Activated CD4-positive, alpha-beta memory T cell treated with anti-CD3 and anti-CD28 coated beads for 36 hours (primary cell): ENCODE results near the gene PAQR5. TPM values are rescaled to one million over a fixed set of nuclear protein-coding genes. Genes with fewer than 3 reads are reported as not detected.
"Not testable (repeated sequence)": the region's sequence is repeated elsewhere in the genome, so short reads cannot be mapped to it uniquely, and the experiment has no call there.

ENCODE experiments used
- CTCF ChIA-PET: fragments of 350-600 bp; sonication (Branson Sonifier 250); formaldehyde crosslinking; loops from one replicate; lab custom pipeline; 2021; ENCODE audit warnings: antibody characterized with exemption, inconsistent platforms; lab: Charles Lee
- POLR2A ChIA-PET: fragments of 350-600 bp; sonication (Branson Sonifier 250); formaldehyde crosslinking; loops from one replicate; lab custom pipeline; 2021; ENCODE audit warnings: antibody characterized with exemption; lab: Charles Lee
- DNase-seq: peaks from one replicate; pipeline ENCODE4 v3.0.0-alpha.2; 2020
- H3K27ac Mint-ChIP-seq: one replicate; pipeline ENCODE4 v1.8.0; 2021; ENCODE audit warnings: mixed read lengths
- H3K27me3 Mint-ChIP-seq: one replicate; pipeline ENCODE4 v1.8.0; 2021; ENCODE audit warnings: mixed read lengths
- H3K36me3 Mint-ChIP-seq: one replicate; pipeline ENCODE4 v1.8.0; 2021; ENCODE audit warnings: mixed read lengths
- H3K4me1 Mint-ChIP-seq: one replicate; pipeline ENCODE4 v1.8.0; 2021; ENCODE audit warnings: low read depth, mixed read lengths
- H3K4me3 Mint-ChIP-seq: one replicate; pipeline ENCODE4 v1.8.0; 2021; ENCODE audit warnings: mild to moderate bottlenecking, mixed read lengths
- H3K9me3 Mint-ChIP-seq: one replicate; pipeline ENCODE4 v1.8.0; 2021; ENCODE audit warnings: mixed read lengths
- intact Hi-C: fragments of 100-400 bp; cut with micrococcal nuclease; formaldehyde crosslinking; loops from one replicate; pipeline ENCODE4 v1.15.1; 2023
- total RNA-seq, 2 experiments: library from RNA; stranded (reverse); gene quantifications; one replicate each; pipeline ENCODE4 v1.2.3, GENCODE V29; 2021

Gene PAQR5
- total RNA-seq, 2 experiments from 2014 or later, result 0.10 to 0.15 TPM

- DNase-seq, result no peak
- CTCF ChIA-PET, result no interaction called here
- intact Hi-C loops, result loop anchor here (10.0 kb wide), 1 partner anchor 259 kb away; no protein-coding TSS in a partner anchor
- peaks cover 15% of the 10 kb centered on the region for H3K27me3 Mint-ChIP-seq
- no peak overlapping the region for H3K27ac Mint-ChIP-seq
- no peaks in the 10 kb centered on the region for H3K9me3 Mint-ChIP-seq
- no peak overlapping the region for H3K4me3 Mint-ChIP-seq
- no peaks in the 10 kb centered on the region for H3K36me3 Mint-ChIP-seq
- H3K4me1 Mint-ChIP-seq, result peaks cover 13% of the 10 kb centered on the region
- POLR2A ChIA-PET, result no interaction called here
Observed at GRCh38 chr15:69323893-69324430, 25.2 kb downstream of the PAQR5 start.

- Mint-ChIP-seq H3K27me3 (peaks cover 15% of the 10 kb centered on the region), H3K4me1 (peaks cover 13% of the 10 kb centered on the region), H3K27ac (no peak overlapping the region), H3K9me3 (no peaks in the 10 kb centered on the region), H3K36me3 (no peaks in the 10 kb centered on the region), H3K4me3 (no peak overlapping the region)
- intact Hi-C loops, result loop anchor here (10.0 kb wide), 1 partner anchor 260 kb away; no protein-coding TSS in a partner anchor
- ChIA-PET POLR2A (no interaction called here), CTCF (interaction anchor here (1.5 kb wide), 1 partner anchor 70 kb away, joined by 3 read pairs; no protein-coding TSS in a partner anchor)
- DNase-seq, result no peak
Observed at GRCh38 chr15:69324565-69324964, 25.9 kb downstream of the PAQR5 start.

- DNase-seq, result no peak
Observed at GRCh38 chr15:69325456-69325971, 26.8 kb downstream of the PAQR5 start.

GRCh38 chr15:69328080-69328479 is 29.4 kb downstream of the PAQR5 start:
- Mint-ChIP-seq H3K4me3 (no peak overlapping the region), H3K4me1 (no peaks in the 10 kb centered on the region), H3K27ac (no peak overlapping the region), H3K36me3 (no peaks in the 10 kb centered on the region), H3K9me3 (no peaks in the 10 kb centered on the region), H3K27me3 (peaks cover 15% of the 10 kb centered on the region)
- DNase-seq, result no peak
- ChIA-PET CTCF (no interaction called here), POLR2A (no interaction called here)
- intact Hi-C loops, result loop anchor here (10.0 kb wide), 1 partner anchor 263 kb away; no protein-coding TSS in a partner anchor

More at GRCh38 chr15:69325456-69325971, 26.8 kb downstream of the PAQR5 start:
- ChIA-PET CTCF (interaction anchor here (1.5 kb wide), 1 partner anchor 69 kb away, joined by 3 read pairs; no protein-coding TSS in a partner anchor), POLR2A (no interaction called here)
- H3K27me3 Mint-ChIP-seq, result peaks cover 15% of the 10 kb centered on the region
- no peak overlapping the region for H3K4me3 Mint-ChIP-seq
- no peak overlapping the region for H3K27ac Mint-ChIP-seq
- no peaks in the 10 kb centered on the region for H3K36me3 Mint-ChIP-seq
- H3K9me3 Mint-ChIP-seq, result no peaks in the 10 kb centered on the region
- H3K4me1 Mint-ChIP-seq, result peaks cover 13% of the 10 kb centered on the region
- intact Hi-C loops, result loop anchor here (10.0 kb wide), 1 partner anchor 261 kb away; no protein-coding TSS in a partner anchor

GRCh38 chr15:69328739-69329138 is 30.0 kb downstream of the PAQR5 start:
- H3K9me3 Mint-ChIP-seq, result no peaks in the 10 kb centered on the region
- peaks cover 15% of the 10 kb centered on the region for H3K27me3 Mint-ChIP-seq
- intact Hi-C loops, result loop anchor here (10.0 kb wide), 1 partner anchor 264 kb away; no protein-coding TSS in a partner anchor
- ChIA-PET POLR2A (no interaction called here), CTCF (no interaction called here)
- H3K4me3 Mint-ChIP-seq, result no peak overlapping the region
- H3K27ac Mint-ChIP-seq, result no peak overlapping the region
- H3K36me3 Mint-ChIP-seq, result no peaks in the 10 kb centered on the region
- no peak for DNase-seq
- no peaks in the 10 kb centered on the region for H3K4me1 Mint-ChIP-seq

- CTCF ChIA-PET, result no interaction called here
- DNase-seq, result no peak
- H3K27ac Mint-ChIP-seq, result no peak overlapping the region
- H3K4me1 Mint-ChIP-seq, result no peaks in the 10 kb centered on the region
- no peaks in the 10 kb centered on the region for H3K36me3 Mint-ChIP-seq
- intact Hi-C loops, result no loop called here
- POLR2A ChIA-PET, result no interaction called here
- H3K27me3 Mint-ChIP-seq, result peaks cover 3% of the 10 kb centered on the region
- H3K9me3 Mint-ChIP-seq, result no peaks in the 10 kb centered on the region
- H3K4me3 Mint-ChIP-seq, result no peak overlapping the region
Observed at GRCh38 chr15:69337138-69337537, 38.4 kb downstream of the PAQR5 start.

- Mint-ChIP-seq H3K4me3 (no peak overlapping the region), H3K9me3 (no peaks in the 10 kb centered on the region), H3K27me3 (peaks cover 3% of the 10 kb centered on the region), H3K36me3 (no peaks in the 10 kb centered on the region), H3K4me1 (no peaks in the 10 kb centered on the region), H3K27ac (no peak overlapping the region)
- ChIA-PET POLR2A (no interaction called here), CTCF (no interaction called here)
- no peak for DNase-seq
- intact Hi-C loops, result no loop called here
Observed at GRCh38 chr15:69338535-69339213, 40.0 kb downstream of the PAQR5 start.

DNA sequence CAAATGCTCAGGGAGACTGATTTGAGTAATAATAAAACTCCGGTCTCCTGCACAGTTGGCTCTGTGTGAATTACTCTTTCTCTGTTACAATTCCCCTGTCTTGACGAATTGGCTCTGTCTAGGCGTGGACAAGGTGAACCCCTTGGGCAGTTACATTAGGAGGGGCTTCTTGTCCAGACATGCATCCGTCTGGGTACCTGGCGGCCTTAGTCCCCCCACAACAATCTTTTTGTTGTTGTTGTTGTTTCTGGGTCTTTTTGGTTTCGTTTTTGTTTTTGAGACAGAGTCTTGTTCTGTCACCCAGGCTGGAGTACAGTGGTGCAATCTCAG is 40.5 kb downstream of the PAQR5 start:
- H3K36me3 Mint-ChIP-seq, H3K9me3 Mint-ChIP-seq, H3K27me3 Mint-ChIP-seq, POLR2A ChIA-PET, DNase-seq, H3K4me1 Mint-ChIP-seq, CTCF ChIA-PET, H3K27ac Mint-ChIP-seq, intact Hi-C loops, H3K4me3 Mint-ChIP-seq: not testable (repeated sequence)

DNA sequence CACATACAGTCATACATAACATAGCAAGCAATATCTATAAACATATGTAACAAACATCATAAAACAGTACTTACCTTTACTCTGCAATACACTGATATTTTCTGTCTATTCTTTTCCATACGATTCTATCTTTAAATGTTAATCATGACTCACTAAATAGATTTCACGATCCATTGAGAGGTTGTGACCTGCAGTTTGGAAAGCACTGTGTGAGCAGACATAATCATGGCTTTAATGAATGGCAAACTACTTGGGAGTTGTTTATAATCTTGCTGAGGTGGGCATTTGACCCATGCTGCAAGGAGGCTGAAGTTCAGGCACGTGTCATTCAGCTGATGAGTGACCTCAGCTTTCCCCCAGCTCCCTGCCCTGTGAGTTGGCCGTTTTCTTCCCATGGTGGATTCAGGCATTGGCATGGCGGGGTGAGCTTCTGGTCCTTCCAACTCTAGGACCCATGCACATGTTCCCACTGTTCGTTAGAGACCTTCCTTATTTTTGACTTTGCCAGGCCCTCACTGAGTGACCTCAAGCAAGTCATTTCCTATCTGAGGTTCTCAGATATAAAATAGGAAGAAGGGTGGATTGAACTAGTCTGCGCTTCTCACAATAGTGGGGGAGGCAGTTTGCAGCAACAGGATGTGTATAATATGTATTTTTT is 41.7 kb downstream of the PAQR5 start:
- CTCF ChIA-PET, result no interaction called here
- no peak overlapping the region for H3K4me3 Mint-ChIP-seq
- intact Hi-C loops, result no loop called here

DNA sequence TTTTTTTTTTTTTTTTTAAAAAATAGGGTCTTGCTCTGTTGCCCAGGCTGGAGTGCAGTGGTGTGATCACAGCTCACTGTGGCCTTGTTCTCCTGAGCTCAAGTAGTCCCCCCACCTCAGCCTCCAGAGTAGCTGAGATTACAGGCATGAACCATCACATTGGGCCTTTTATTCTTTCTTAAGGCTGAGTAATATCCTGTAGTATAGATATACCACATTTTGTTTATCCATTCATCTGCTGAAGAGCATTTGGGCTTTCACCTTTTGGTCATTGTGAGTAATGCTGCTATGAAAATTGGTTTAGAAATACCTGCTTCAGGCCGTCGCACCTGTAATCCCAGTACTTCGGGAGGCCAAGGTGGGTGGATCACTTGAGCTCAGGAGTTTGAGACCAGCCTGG is 42.6 kb downstream of the PAQR5 start:
- no peak overlapping the region for H3K4me3 Mint-ChIP-seq
- intact Hi-C loops, result no loop called here
- no peaks in the 10 kb centered on the region for H3K27me3 Mint-ChIP-seq
- ChIA-PET POLR2A (no interaction called here), CTCF (no interaction called here)
- no peaks in the 10 kb centered on the region for H3K9me3 Mint-ChIP-seq
- no peaks in the 10 kb centered on the region for H3K36me3 Mint-ChIP-seq
- no peak overlapping the region for H3K27ac Mint-ChIP-seq
- no peak for DNase-seq
- H3K4me1 Mint-ChIP-seq, result no peaks in the 10 kb centered on the region

More for the DNA sequence above, 41.7 kb downstream of the PAQR5 start:
- no peaks in the 10 kb centered on the region for H3K4me1 Mint-ChIP-seq
- no peak for DNase-seq
- POLR2A ChIA-PET, result interaction anchor here (0.6 kb wide), 1 partner anchor 90 kb away, joined by 4 read pairs; no protein-coding TSS in a partner anchor
- H3K9me3 Mint-ChIP-seq, result no peaks in the 10 kb centered on the region
- no peak overlapping the region for H3K27ac Mint-ChIP-seq
- no peaks in the 10 kb centered on the region for H3K36me3 Mint-ChIP-seq
- H3K27me3 Mint-ChIP-seq, result no peaks in the 10 kb centered on the region

DNA sequence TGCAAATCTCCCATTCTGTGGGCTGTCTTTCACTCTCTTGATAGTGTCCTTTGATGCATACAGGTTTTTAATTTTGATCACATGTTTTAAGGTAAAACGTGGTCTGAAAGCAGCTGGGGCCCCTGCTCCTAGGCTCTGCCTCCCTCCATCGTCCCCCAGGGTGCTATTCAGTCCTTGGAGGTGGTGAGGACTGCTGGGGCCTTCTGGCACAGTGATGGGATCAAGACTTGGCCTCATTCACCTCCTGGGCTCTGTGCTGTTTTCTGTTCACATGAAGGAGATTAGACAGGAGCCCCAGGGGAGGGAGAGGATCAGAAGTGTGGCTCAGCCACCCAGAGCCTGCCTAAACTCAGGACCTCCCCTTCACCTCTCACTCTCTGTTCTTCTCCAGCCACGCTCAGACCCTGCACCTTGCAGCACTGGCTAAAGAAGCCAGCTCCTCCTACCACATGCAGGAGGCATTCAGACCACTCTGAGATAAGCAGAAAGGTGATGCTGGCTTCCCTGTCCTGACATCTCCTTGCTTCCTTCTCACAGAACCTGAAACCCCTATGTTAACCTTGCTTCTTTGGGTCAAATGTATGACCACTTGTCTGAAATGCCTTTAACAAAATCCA is 43.9 kb downstream of the PAQR5 start:
- H3K27me3 Mint-ChIP-seq, result no peaks in the 10 kb centered on the region
- no peaks in the 10 kb centered on the region for H3K36me3 Mint-ChIP-seq
- H3K4me1 Mint-ChIP-seq, result no peaks in the 10 kb centered on the region
- no peak overlapping the region for H3K4me3 Mint-ChIP-seq
- intact Hi-C loops, result no loop called here
- H3K27ac Mint-ChIP-seq, result no peak overlapping the region
- DNase-seq, result no peak
- CTCF ChIA-PET, result interaction anchor here (0.5 kb wide), 1 partner anchor 1787 kb away, joined by 3 read pairs; no protein-coding TSS in a partner anchor
- no peaks in the 10 kb centered on the region for H3K9me3 Mint-ChIP-seq
- POLR2A ChIA-PET, result no interaction called here

DNA sequence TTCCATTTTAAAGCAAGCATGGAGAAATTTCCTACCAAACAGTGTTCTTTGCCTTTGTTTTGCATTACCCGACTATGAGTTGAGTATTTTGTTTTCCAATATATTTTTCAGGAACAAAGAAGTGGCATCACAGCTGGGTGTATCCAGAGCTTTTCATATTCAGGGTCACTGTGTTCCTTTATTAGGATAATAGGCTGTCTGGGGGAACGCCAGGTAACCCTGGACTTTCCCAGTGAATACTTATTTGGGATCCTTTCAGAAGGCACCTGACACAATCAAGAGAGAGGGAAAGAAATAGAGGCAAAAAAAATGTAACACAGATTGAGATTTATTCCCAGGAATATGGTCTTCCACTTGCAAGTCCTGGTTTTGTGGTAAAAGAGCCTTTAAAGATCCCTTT is 44.4 kb downstream of the PAQR5 start:
- intact Hi-C loops, result no loop called here
- CTCF ChIA-PET, result no interaction called here
- H3K36me3 Mint-ChIP-seq, result no peaks in the 10 kb centered on the region
- H3K4me3 Mint-ChIP-seq, result no peak overlapping the region
- no peaks in the 10 kb centered on the region for H3K9me3 Mint-ChIP-seq
- H3K4me1 Mint-ChIP-seq, result no peaks in the 10 kb centered on the region
- no peaks in the 10 kb centered on the region for H3K27me3 Mint-ChIP-seq
- POLR2A ChIA-PET, result no interaction called here
- no peak overlapping the region for H3K27ac Mint-ChIP-seq
- no peak for DNase-seq
